Measurements from ENCODE around the gene PTPN14.

Gene PTPN14

GRCh38 chr1:214567481-214567980 lies 16.1 kb upstream of the PTPN14 start:
- DNase-seq, result no peak

- no peak for DNase-seq
Measured at GRCh38 chr1:214566158-214567104, 15.0 kb upstream of the PTPN14 start.

- DNase-seq, result no peak
Measured at GRCh38 chr1:214565310-214565709, 13.9 kb upstream of the PTPN14 start.

- no peak for DNase-seq
Measured at GRCh38 chr1:214563881-214564280, 12.5 kb upstream of the PTPN14 start.

- DNase-seq, result no peak
Measured at GRCh38 chr1:214557952-214558735, 6.7 kb upstream of the PTPN14 start.

GRCh38 chr1:214553142-214553710 lies 1.8 kb upstream of the PTPN14 start:
- no peak for DNase-seq

GRCh38 chr1:214552174-214552608 lies 789 bp upstream of the PTPN14 start:
- DNase-seq, result no peak

- no peak for DNase-seq
Measured at GRCh38 chr1:214550857-214551435, 456 bp downstream of the PTPN14 start.

GRCh38 chr1:214550013-214550856 lies 1.2 kb downstream of the PTPN14 start:
- DNase-seq, result no peak

- DNase-seq, result no peak
Measured at GRCh38 chr1:214549604-214550003, 1.8 kb downstream of the PTPN14 start.

- DNase-seq, result no peak
Measured at GRCh38 chr1:214548988-214549387, 2.4 kb downstream of the PTPN14 start.

- DNase-seq, result no peak
Measured at GRCh38 chr1:214548271-214548670, 3.1 kb downstream of the PTPN14 start.

- no peak for DNase-seq
Measured at GRCh38 chr1:214547747-214548146, 3.7 kb downstream of the PTPN14 start.

GRCh38 chr1:214546886-214547641 lies 4.3 kb downstream of the PTPN14 start:
- DNase-seq, result no peak

- DNase-seq, result no peak
Measured at GRCh38 chr1:214546084-214546483, 5.3 kb downstream of the PTPN14 start.

GRCh38 chr1:214545293-214545692 lies 6.1 kb downstream of the PTPN14 start:
- DNase-seq, result no peak

- no peak for DNase-seq
Measured at GRCh38 chr1:214544791-214545190, 6.6 kb downstream of the PTPN14 start.

GRCh38 chr1:214542275-214543199 lies 8.9 kb downstream of the PTPN14 start:
- no peak for DNase-seq

- DNase-seq, result no peak
Measured at GRCh38 chr1:214541693-214542092, 9.7 kb downstream of the PTPN14 start.

- no peak for DNase-seq
Measured at GRCh38 chr1:214541206-214541605, 10.2 kb downstream of the PTPN14 start.
